ENCODE results near the gene RELL1.

The RELL1 gene

DNA sequence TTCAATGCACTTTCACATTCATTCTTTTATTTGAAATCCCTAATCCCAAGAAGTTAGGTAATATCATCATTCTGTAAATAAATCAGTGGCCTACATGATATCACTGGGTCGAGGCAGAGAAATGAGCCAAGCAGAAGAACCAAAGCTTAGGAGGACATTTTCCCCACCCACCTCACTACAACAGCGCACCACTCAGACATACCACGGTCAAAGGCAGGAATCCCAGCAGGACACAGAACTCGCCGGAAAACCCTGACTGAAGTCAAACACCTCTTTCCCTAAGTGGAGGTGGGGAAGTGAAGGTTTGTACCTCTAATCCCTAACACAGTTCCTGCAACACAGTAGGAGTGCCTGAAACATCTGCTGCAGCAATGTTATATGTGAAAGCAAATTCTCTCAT is 21.5 kb downstream of the RELL1 start:
- CTCF ChIA-PET, result no interaction called here
- Histone ChIP-seq H3K27ac (ENCODE audit: extremely low read depth, low read depth, low read length) (no peak overlapping the region), H3K4me1 (ENCODE audit: control insufficient read depth, insufficient read depth, low read length) (peaks cover 3% of the 10 kb centered on the region), H3K4me3 (ENCODE audit: low read depth, low read length) (no peak overlapping the region), H3K9me3 (ENCODE audit: control insufficient read depth, insufficient read depth, low read depth, low read length) (no peaks in the 10 kb centered on the region), H3K36me3 (ENCODE audit: control insufficient read depth in 2 of 2, insufficient read depth in 1 of 2, low read length in 2 of 2) (no peaks in the 10 kb centered on the region)
- POLR2A ChIA-PET, result no interaction called here
- TF ChIP-seq, protein P1, sequence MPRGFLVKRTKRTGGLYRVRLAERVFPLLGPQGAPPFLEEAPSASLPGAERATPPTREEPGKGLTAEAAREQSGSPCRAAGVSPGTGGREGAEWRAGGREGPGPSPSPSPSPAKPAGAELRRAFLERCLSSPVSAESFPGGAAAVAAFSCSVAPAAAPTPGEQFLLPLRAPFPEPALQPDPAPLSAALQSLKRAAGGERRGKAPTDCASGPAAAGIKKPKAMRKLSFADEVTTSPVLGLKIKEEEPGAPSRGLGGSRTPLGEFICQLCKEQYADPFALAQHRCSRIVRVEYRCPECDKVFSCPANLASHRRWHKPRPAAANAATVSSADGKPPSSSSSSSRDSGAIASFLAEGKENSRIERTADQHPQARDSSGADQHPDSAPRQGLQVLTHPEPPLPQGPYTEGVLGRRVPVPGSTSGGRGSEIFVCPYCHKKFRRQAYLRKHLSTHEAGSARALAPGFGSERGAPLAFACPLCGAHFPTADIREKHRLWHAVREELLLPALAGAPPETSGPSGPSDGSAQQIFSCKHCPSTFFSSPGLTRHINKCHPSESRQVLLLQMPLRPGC (tag by site-specific recombination; IDR thresholded peaks at IDR 0.05), result no peak
- no peak for TF ChIP-seq WT1 (tag by site-specific recombination; IDR thresholded peaks at IDR 0.05)
- TF ChIP-seq, protein P2, sequence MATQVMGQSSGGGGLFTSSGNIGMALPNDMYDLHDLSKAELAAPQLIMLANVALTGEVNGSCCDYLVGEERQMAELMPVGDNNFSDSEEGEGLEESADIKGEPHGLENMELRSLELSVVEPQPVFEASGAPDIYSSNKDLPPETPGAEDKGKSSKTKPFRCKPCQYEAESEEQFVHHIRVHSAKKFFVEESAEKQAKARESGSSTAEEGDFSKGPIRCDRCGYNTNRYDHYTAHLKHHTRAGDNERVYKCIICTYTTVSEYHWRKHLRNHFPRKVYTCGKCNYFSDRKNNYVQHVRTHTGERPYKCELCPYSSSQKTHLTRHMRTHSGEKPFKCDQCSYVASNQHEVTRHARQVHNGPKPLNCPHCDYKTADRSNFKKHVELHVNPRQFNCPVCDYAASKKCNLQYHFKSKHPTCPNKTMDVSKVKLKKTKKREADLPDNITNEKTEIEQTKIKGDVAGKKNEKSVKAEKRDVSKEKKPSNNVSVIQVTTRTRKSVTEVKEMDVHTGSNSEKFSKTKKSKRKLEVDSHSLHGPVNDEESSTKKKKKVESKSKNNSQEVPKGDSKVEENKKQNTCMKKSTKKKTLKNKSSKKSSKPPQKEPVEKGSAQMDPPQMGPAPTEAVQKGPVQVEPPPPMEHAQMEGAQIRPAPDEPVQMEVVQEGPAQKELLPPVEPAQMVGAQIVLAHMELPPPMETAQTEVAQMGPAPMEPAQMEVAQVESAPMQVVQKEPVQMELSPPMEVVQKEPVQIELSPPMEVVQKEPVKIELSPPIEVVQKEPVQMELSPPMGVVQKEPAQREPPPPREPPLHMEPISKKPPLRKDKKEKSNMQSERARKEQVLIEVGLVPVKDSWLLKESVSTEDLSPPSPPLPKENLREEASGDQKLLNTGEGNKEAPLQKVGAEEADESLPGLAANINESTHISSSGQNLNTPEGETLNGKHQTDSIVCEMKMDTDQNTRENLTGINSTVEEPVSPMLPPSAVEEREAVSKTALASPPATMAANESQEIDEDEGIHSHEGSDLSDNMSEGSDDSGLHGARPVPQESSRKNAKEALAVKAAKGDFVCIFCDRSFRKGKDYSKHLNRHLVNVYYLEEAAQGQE (tag by site-specific recombination; IDR thresholded peaks at IDR 0.05), result no peak

DNA sequence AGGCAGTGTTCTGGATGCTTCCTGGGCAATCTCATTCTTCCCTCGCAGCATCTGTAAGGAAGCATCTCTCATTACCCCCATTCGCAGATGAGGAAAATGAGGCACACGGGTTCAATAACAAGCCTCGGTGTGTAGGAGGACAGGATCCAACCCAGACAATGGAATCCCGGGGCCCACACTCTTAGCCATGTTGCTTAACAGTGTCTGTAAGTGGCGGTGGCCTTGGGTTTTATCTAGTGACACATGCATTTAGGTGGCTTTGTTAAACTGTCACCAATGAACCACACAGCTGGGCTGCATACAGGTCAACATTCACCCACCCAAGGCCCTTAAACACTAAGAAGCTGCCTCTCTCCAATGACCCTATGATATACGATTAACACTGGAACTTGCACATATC is 22.6 kb downstream of the RELL1 start:
- no peak overlapping the region for H3K27ac ChIP-seq (ENCODE audit: extremely low read depth, low read depth, low read length)
- CTCF ChIA-PET, result interaction anchor here (0.6 kb wide), 1 partner anchor 141 kb away, joined by 3 read pairs; no protein-coding TSS in a partner anchor
- peaks cover 3% of the 10 kb centered on the region for H3K4me1 ChIP-seq (ENCODE audit: control insufficient read depth, insufficient read depth, low read length)
- H3K36me3 ChIP-seq (ENCODE audit: control insufficient read depth in 2 of 2, insufficient read depth in 1 of 2, low read length in 2 of 2), result no peaks in the 10 kb centered on the region
- H3K9me3 ChIP-seq (ENCODE audit: control insufficient read depth, insufficient read depth, low read depth, low read length), result no peaks in the 10 kb centered on the region
- POLR2A ChIA-PET, result no interaction called here
- H3K4me3 ChIP-seq (ENCODE audit: low read depth, low read length), result no peak overlapping the region
- TF ChIP-seq, protein P3, sequence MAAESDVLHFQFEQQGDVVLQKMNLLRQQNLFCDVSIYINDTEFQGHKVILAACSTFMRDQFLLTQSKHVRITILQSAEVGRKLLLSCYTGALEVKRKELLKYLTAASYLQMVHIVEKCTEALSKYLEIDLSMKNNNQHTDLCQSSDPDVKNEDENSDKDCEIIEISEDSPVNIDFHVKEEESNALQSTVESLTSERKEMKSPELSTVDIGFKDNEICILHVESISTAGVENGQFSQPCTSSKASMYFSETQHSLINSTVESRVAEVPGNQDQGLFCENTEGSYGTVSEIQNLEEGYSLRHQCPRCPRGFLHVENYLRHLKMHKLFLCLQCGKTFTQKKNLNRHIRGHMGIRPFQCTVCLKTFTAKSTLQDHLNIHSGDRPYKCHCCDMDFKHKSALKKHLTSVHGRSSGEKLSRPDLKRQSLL (tag by site-specific recombination; IDR thresholded peaks at IDR 0.05), result no peak
- TF ChIP-seq, protein P4, sequence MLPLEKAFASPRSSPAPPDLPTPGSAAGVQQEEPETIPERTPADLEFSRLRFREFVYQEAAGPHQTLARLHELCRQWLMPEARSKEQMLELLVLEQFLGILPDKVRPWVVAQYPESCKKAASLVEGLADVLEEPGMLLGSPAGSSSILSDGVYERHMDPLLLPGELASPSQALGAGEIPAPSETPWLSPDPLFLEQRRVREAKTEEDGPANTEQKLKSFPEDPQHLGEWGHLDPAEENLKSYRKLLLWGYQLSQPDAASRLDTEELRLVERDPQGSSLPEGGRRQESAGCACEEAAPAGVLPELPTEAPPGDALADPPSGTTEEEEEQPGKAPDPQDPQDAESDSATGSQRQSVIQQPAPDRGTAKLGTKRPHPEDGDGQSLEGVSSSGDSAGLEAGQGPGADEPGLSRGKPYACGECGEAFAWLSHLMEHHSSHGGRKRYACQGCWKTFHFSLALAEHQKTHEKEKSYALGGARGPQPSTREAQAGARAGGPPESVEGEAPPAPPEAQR (tag by site-specific recombination; IDR thresholded peaks at IDR 0.05), result no peak
- TF ChIP-seq MZF1 (tag by site-specific recombination; IDR thresholded peaks at IDR 0.05; ENCODE audit: borderline replicate concordance) (no peak), ZNF664 (tag by site-specific recombination; IDR thresholded peaks at IDR 0.05) (no peak), ZNF16 (tag by site-specific recombination; IDR thresholded peaks at IDR 0.05; ENCODE audit: low read depth) (no peak), ZNF76 (tag by site-specific recombination; IDR thresholded peaks at IDR 0.05; ENCODE audit: borderline replicate concordance, low read depth) (no peak), HOXC10 (CRISPR knock-in tag; IDR thresholded peaks at IDR 0.05) (no peak)
- TF ChIP-seq, protein P2 (tag by site-specific recombination; IDR thresholded peaks at IDR 0.05), result no peak
- TF ChIP-seq, protein P5, sequence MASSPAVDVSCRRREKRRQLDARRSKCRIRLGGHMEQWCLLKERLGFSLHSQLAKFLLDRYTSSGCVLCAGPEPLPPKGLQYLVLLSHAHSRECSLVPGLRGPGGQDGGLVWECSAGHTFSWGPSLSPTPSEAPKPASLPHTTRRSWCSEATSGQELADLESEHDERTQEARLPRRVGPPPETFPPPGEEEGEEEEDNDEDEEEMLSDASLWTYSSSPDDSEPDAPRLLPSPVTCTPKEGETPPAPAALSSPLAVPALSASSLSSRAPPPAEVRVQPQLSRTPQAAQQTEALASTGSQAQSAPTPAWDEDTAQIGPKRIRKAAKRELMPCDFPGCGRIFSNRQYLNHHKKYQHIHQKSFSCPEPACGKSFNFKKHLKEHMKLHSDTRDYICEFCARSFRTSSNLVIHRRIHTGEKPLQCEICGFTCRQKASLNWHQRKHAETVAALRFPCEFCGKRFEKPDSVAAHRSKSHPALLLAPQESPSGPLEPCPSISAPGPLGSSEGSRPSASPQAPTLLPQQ (tag by site-specific recombination; IDR thresholded peaks at IDR 0.05), result no peak
- TF ChIP-seq, protein P6, sequence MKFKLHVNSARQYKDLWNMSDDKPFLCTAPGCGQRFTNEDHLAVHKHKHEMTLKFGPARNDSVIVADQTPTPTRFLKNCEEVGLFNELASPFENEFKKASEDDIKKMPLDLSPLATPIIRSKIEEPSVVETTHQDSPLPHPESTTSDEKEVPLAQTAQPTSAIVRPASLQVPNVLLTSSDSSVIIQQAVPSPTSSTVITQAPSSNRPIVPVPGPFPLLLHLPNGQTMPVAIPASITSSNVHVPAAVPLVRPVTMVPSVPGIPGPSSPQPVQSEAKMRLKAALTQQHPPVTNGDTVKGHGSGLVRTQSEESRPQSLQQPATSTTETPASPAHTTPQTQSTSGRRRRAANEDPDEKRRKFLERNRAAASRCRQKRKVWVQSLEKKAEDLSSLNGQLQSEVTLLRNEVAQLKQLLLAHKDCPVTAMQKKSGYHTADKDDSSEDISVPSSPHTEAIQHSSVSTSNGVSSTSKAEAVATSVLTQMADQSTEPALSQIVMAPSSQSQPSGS (tag by site-specific recombination; IDR thresholded peaks at IDR 0.05; ENCODE audit: low read depth), result no peak
